H9 (cell line): Measurements from ENCODE around the gene MADCAM1. TPM values are rescaled to one million over a fixed set of nuclear protein-coding genes. Genes with fewer than 3 reads are reported as not detected.

Experiments used
- DNase-seq: peaks from one replicate; pipeline ENCODE4 v3.0.0-alpha.2; 2017
- H2AFZ ChIP-seq: one replicate; pipeline ENCODE4 v1.6.1; 2013; ENCODE audit warnings: mild to moderate bottlenecking, low read length, control low read depth, moderate library complexity
- H2AK5ac ChIP-seq: 2 replicates; pipeline ENCODE4 v1.6.1; 2013; ENCODE audit warnings: low read length, control low read depth, mixed read lengths; ENCODE audit not compliant: insufficient read length
- H2BK120ac ChIP-seq: one replicate; pipeline ENCODE4 v1.6.1; 2013; ENCODE audit warnings: low read depth, mild to moderate bottlenecking, low read length, control low read depth, inconsistent platforms; ENCODE audit not compliant: poor library complexity, severe bottlenecking
- H2BK12ac ChIP-seq: 2 replicates; pipeline ENCODE4 v1.6.1; 2013; ENCODE audit warnings: low read length, control low read depth, mixed read lengths, low read depth; ENCODE audit not compliant: insufficient read length
- H2BK15ac ChIP-seq: 2 replicates; pipeline ENCODE4 v1.6.1; 2013; ENCODE audit warnings: low read depth, low read length, control low read depth
- H2BK20ac ChIP-seq: one replicate; pipeline ENCODE4 v1.6.1; 2013; ENCODE audit warnings: low read depth, mild to moderate bottlenecking, low read length, control low read depth, inconsistent platforms; ENCODE audit not compliant: poor library complexity, severe bottlenecking
- H2BK5ac ChIP-seq: 2 replicates; pipeline ENCODE4 v1.6.1; 2013; ENCODE audit warnings: low read length, control low read depth, mixed read lengths; ENCODE audit not compliant: insufficient read length
- H3K14ac ChIP-seq: 2 replicates; pipeline ENCODE4 v1.6.1; 2013; ENCODE audit warnings: low read length, control low read depth; ENCODE audit not compliant: insufficient read depth
- H3K18ac ChIP-seq: 2 replicates; pipeline ENCODE4 v1.6.1; 2013; ENCODE audit warnings: low read depth, mild to moderate bottlenecking, mixed read lengths, low read length, control low read depth; ENCODE audit not compliant: insufficient read length
- H3K23ac ChIP-seq: 2 replicates; pipeline ENCODE4 v1.6.1; 2013; ENCODE audit warnings: low read length, control low read depth, mixed read lengths, low read depth; ENCODE audit not compliant: insufficient read length
- H3K23me2 ChIP-seq: 2 replicates; pipeline ENCODE4 v1.6.1; 2013; ENCODE audit warnings: low read depth, mild to moderate bottlenecking, mixed read lengths, low read length, control low read depth; ENCODE audit not compliant: insufficient read length, poor library complexity, severe bottlenecking
- H3K27ac ChIP-seq: 2 replicates; pipeline ENCODE4 v1.5.1; 2013; ENCODE audit warnings: low read length, control low read depth, mixed read lengths, low read depth; ENCODE audit not compliant: insufficient read length
- H3K27me3 ChIP-seq: 2 replicates; pipeline ENCODE4 v1.6.1; 2013; ENCODE audit warnings: low read length, control low read depth, inconsistent platforms; ENCODE audit not compliant: insufficient read depth
- H3K4ac ChIP-seq: 2 replicates; pipeline ENCODE4 v1.6.1; 2013; ENCODE audit warnings: low read depth, mild to moderate bottlenecking, control low read depth, inconsistent platforms, low read length, moderate library complexity
- H3K4me1 ChIP-seq: 2 replicates; pipeline ENCODE4 v1.6.1; 2013; ENCODE audit warnings: low read length, control low read depth, inconsistent platforms; ENCODE audit not compliant: insufficient read depth
- H3K4me2 ChIP-seq: 2 replicates; pipeline ENCODE4 v1.6.1; 2013; ENCODE audit warnings: low read length, control low read depth, mixed read lengths; ENCODE audit not compliant: insufficient read length, insufficient read depth
- H3K56ac ChIP-seq: 2 replicates; pipeline ENCODE4 v1.6.1; 2013; ENCODE audit warnings: low read depth, mild to moderate bottlenecking, mixed read lengths, low read length, control low read depth; ENCODE audit not compliant: insufficient read length
- H3K79me1 ChIP-seq: 2 replicates; pipeline ENCODE4 v1.6.1; 2013; ENCODE audit warnings: low read depth, mild to moderate bottlenecking, moderate library complexity, low read length, control low read depth, inconsistent platforms; ENCODE audit not compliant: insufficient read depth, poor library complexity, severe bottlenecking
- H3K79me2 ChIP-seq: 2 replicates; pipeline ENCODE4 v1.6.1; 2013; ENCODE audit warnings: low read length, control low read depth, inconsistent platforms; ENCODE audit not compliant: insufficient read depth
- H3K9ac ChIP-seq: 2 replicates; pipeline ENCODE4 v1.6.1; 2013; ENCODE audit warnings: low read length, control low read depth, mixed read lengths; ENCODE audit not compliant: insufficient read length; ENCODE audit errors: extremely low read depth
- H3K9me3 ChIP-seq: one replicate; pipeline ENCODE4 v1.6.1; 2013; ENCODE audit warnings: low read depth, low read length, inconsistent platforms; ENCODE audit not compliant: control insufficient read depth
- H3T11ph ChIP-seq: one replicate; pipeline ENCODE4 v1.6.1; 2013; ENCODE audit warnings: mild to moderate bottlenecking, low read length, control low read depth, inconsistent platforms
- H4K20me1 ChIP-seq: one replicate; pipeline ENCODE4 v1.6.1; 2013; ENCODE audit not compliant: control insufficient read depth, insufficient read length, insufficient read depth
- H4K5ac ChIP-seq: 2 replicates; pipeline ENCODE4 v1.6.1; 2013; ENCODE audit warnings: low read depth, mild to moderate bottlenecking, mixed read lengths, low read length, control low read depth; ENCODE audit not compliant: insufficient read length
- H4K8ac ChIP-seq: replicated peaks from 2 replicates; pipeline ENCODE4 v1.6.1; 2013; ENCODE audit warnings: low read length, control low read depth, mixed read lengths, low read depth; ENCODE audit not compliant: insufficient read length
- H4K91ac ChIP-seq: 2 replicates; pipeline ENCODE4 v1.6.1; 2013; ENCODE audit warnings: low read depth, mild to moderate bottlenecking, moderate library complexity, mixed read lengths, low read length, control low read depth; ENCODE audit not compliant: insufficient read length
- H3K27ac Mint-ChIP-seq, 3 experiments: 2 replicates in 2 of 3; 3 replicates in 1 of 3; pipeline ENCODE4 v1.8.0; 2020 to 2021; ENCODE audit warnings: mixed read lengths in 3 of 3, mild to moderate bottlenecking in 1 of 3, moderate library complexity in 1 of 3
- H3K27me3 Mint-ChIP-seq: 2 replicates; pipeline ENCODE4 v1.8.0; 2021; ENCODE audit warnings: low read depth, mild to moderate bottlenecking, moderate library complexity, mixed read lengths
- H3K36me3 Mint-ChIP-seq, 3 experiments: 2 replicates in 2 of 3; 3 replicates in 1 of 3; pipeline ENCODE4 v1.8.0; 2020 to 2021; ENCODE audit warnings: low read depth in 3 of 3, mixed read lengths in 3 of 3; ENCODE audit not compliant: insufficient read depth in 1 of 3
- H3K4me1 Mint-ChIP-seq, 2 experiments: 2 replicates each; pipeline ENCODE4 v1.8.0; 2020; ENCODE audit warnings: mixed read lengths in 2 of 2
- H3K4me3 Mint-ChIP-seq, 2 experiments: 2 replicates in 1 of 2; 3 replicates in 1 of 2; pipeline ENCODE4 v1.8.0; 2020 to 2021; ENCODE audit warnings: mild to moderate bottlenecking in 2 of 2, mixed read lengths in 2 of 2, moderate library complexity in 1 of 2
- H3K9me3 Mint-ChIP-seq, 2 experiments: 2 replicates in 1 of 2; 3 replicates in 1 of 2; pipeline ENCODE4 v1.8.0; 2020; ENCODE audit warnings: mild to moderate bottlenecking in 2 of 2, mixed read lengths in 2 of 2, moderate library complexity in 1 of 2
- CTCF ChIP-seq: fragments of 200-600 bp; sonication (generic); conservative IDR thresholded peaks from 3 replicates; pipeline ENCODE4 v1.8.0; 2021; ENCODE audit warnings: antibody characterized with exemption, mild to moderate bottlenecking
- WGBS: extraction: QIAGEN DNeasy Blood & Tissue Kit; methylation state at CpG from one replicate; pipeline ENCODE4 v1.1.7; 2013; ENCODE audit warnings: missing lambda C conversion rate, low lambda C conversion rate, mixed read lengths; ENCODE audit not compliant: insufficient read length; ENCODE audit errors: extremely low coverage; 5-methylcytosine and 5-hydroxymethylcytosine counted together
- total RNA-seq: library from RNA; stranded (reverse); gene quantifications from 2 replicates; pipeline ENCODE4 v1.2.1, GENCODE V29; 2021

Gene MADCAM1
- total RNA-seq, 1 experiment from 2014 or later, result 1.2 TPM

GRCh38 chr19:511101-511851 is 15.0 kb downstream of the MADCAM1 start:
- Mint-ChIP-seq H3K27me3 (peaks cover 9% of the 10 kb centered on the region), H3K4me3 (peak overlapping the region; percentile 53 to 77), H3K9me3 (peaks cover 5 to 7% of the 10 kb centered on the region in 2 experiments; a peak in 3 of 5 replicates), H3K36me3 (peaks cover 10 to 26% (median 10%) of the 10 kb centered on the region in 3 experiments; a peak in 6 of 7 replicates), H3K27ac (peak overlapping the region in 2 of 3 experiments; percentile 13 to 94; a peak in 3 of 7 replicates), H3K4me1 (peaks cover 19 to 20% of the 10 kb centered on the region in 2 experiments)
- H3K27ac ChIP-seq, result no peak overlapping the region
- no peak overlapping the region for H2BK20ac ChIP-seq
- no peak overlapping the region for H3T11ph ChIP-seq
- H3K79me1 ChIP-seq, result no peaks in the 10 kb centered on the region
- no peak overlapping the region for H3K4ac ChIP-seq
- no peaks in the 10 kb centered on the region for H3K9me3 ChIP-seq
- H2BK120ac ChIP-seq, result no peak overlapping the region
- no peak overlapping the region for H2AK5ac ChIP-seq
- WGBS, result no CpG with 5 or more reads among the region's 30 CpGs
- no peak overlapping the region for H2BK15ac ChIP-seq
- no peak overlapping the region for H3K9ac ChIP-seq
- H3K23me2 ChIP-seq, result peaks cover 8% of the 10 kb centered on the region
- H2BK5ac ChIP-seq, result no peak overlapping the region
- H3K56ac ChIP-seq, result no peak overlapping the region
- no peak overlapping the region for H4K8ac ChIP-seq
- H3K14ac ChIP-seq, result no peak overlapping the region
- H4K5ac ChIP-seq, result no peak overlapping the region
- TF ChIP-seq CTCF, result no peak
- H4K91ac ChIP-seq, result no peak overlapping the region
- H3K18ac ChIP-seq, result no peak overlapping the region
- peak overlapping the region; percentile 38 for H3K4me2 ChIP-seq
- H2BK12ac ChIP-seq, result no peak overlapping the region
- H4K20me1 ChIP-seq, result peaks cover 5% of the 10 kb centered on the region
- no peak overlapping the region for H3K23ac ChIP-seq
- DNase-seq, result peak; percentile 78
- H3K27me3 ChIP-seq, result no peaks in the 10 kb centered on the region
- no peaks in the 10 kb centered on the region for H3K4me1 ChIP-seq
- no peak overlapping the region for H2AFZ ChIP-seq
- H3K79me2 ChIP-seq, result no peaks in the 10 kb centered on the region
